Measurements from ENCODE around the gene TMEM184C. TPM values are rescaled to one million over a fixed set of nuclear protein-coding genes. Genes with fewer than 3 reads are reported as not detected.

The TMEM184C gene
- total RNA-seq, 4 donors from 2014 or later = 15.6 to 30.9 (median 20.7) TPM

- TF ChIP-seq CTCF (IDR thresholded peaks at IDR 0.05 in 4 of 5, conservative IDR thresholded peaks at IDR 0.05 in 1 of 5) = no peak
- no peak for TF ChIP-seq POLR2A (IDR thresholded peaks at IDR 0.05)
- DNase-seq = no peak
- in situ Hi-C loops (cut with MboI; ENCODE audit: low sequenced_read_pairs in 4 of 4) = loop anchor here in 3 of 4 donors (25.0 kb wide), 3 partner anchors 416 to 566 kb away; no protein-coding TSS in a partner anchor
Measured at GRCh38 chr4:147578051-147578476, 39.1 kb upstream of the TMEM184C start.

GRCh38 chr4:147578593-147578992 is 38.6 kb upstream of the TMEM184C start:
- intact Hi-C loops (cut with DNase I; ENCODE audit: low total_unique reads) (no loop called here), in situ Hi-C loops (cut with MboI; ENCODE audit: low sequenced_read_pairs in 4 of 4) (loop anchor here in 3 of 4 donors (25.0 kb wide), 3 partner anchors 416 to 566 kb away; no protein-coding TSS in a partner anchor)
- Histone ChIP-seq H3K36me3 (no peaks in the 10 kb centered on the region), H3K4me3 (no peak overlapping the region), H3K27me3 (no peaks in the 10 kb centered on the region), H3K4me1 (no peaks in the 10 kb centered on the region), H3K27ac (no peak overlapping the region), H3K9me3 (no peaks in the 10 kb centered on the region)
- TF ChIP-seq POLR2A (IDR thresholded peaks at IDR 0.05) = no peak
- no peak for TF ChIP-seq CTCF (IDR thresholded peaks at IDR 0.05 in 4 of 5, conservative IDR thresholded peaks at IDR 0.05 in 1 of 5)
- DNase-seq (no peak), ATAC-seq (no peak)

More at GRCh38 chr4:147578051-147578476, 39.1 kb upstream of the TMEM184C start:
- ATAC-seq = no peak
- Histone ChIP-seq H3K36me3 (no peaks in the 10 kb centered on the region), H3K9me3 (no peaks in the 10 kb centered on the region), H3K4me1 (no peaks in the 10 kb centered on the region), H3K4me3 (no peak overlapping the region), H3K27me3 (no peaks in the 10 kb centered on the region), H3K27ac (no peak overlapping the region)
- intact Hi-C loops (cut with DNase I; ENCODE audit: low total_unique reads) = no loop called here

- Histone ChIP-seq H3K4me3 (no peak overlapping the region), H3K4me1 (no peaks in the 10 kb centered on the region), H3K27ac (no peak overlapping the region), H3K27me3 (no peaks in the 10 kb centered on the region), H3K36me3 (no peaks in the 10 kb centered on the region), H3K9me3 (no peaks in the 10 kb centered on the region)
- no peak for TF ChIP-seq CTCF (IDR thresholded peaks at IDR 0.05 in 4 of 5, conservative IDR thresholded peaks at IDR 0.05 in 1 of 5)
- TF ChIP-seq POLR2A (IDR thresholded peaks at IDR 0.05) = no peak
- DNase-seq (no peak), ATAC-seq (no peak)
- in situ Hi-C loops (cut with MboI; ENCODE audit: low sequenced_read_pairs in 4 of 4) (loop anchor here in 3 of 4 donors (25.0 kb wide), 3 partner anchors 418 to 568 kb away; no protein-coding TSS in a partner anchor), intact Hi-C loops (cut with DNase I; ENCODE audit: low total_unique reads) (no loop called here)
Measured at GRCh38 chr4:147580396-147580795, 36.8 kb upstream of the TMEM184C start.

GRCh38 chr4:147581606-147582350 is 35.4 kb upstream of the TMEM184C start:
- intact Hi-C loops (cut with DNase I; ENCODE audit: low total_unique reads) (no loop called here), in situ Hi-C loops (cut with MboI; ENCODE audit: low sequenced_read_pairs in 4 of 4) (loop anchor here in 3 of 4 donors (25.0 kb wide), 3 partner anchors 419 to 569 kb away; no protein-coding TSS in a partner anchor)
- Histone ChIP-seq H3K4me1 (no peaks in the 10 kb centered on the region), H3K27ac (no peak overlapping the region), H3K27me3 (no peaks in the 10 kb centered on the region), H3K36me3 (no peaks in the 10 kb centered on the region), H3K4me3 (no peak overlapping the region), H3K9me3 (no peaks in the 10 kb centered on the region)
- DNase-seq (no peak), ATAC-seq (no peak)
- TF ChIP-seq CTCF (IDR thresholded peaks at IDR 0.05 in 4 of 5, conservative IDR thresholded peaks at IDR 0.05 in 1 of 5) = no peak
- no peak for TF ChIP-seq POLR2A (IDR thresholded peaks at IDR 0.05)

Measured in gastrocnemius medialis (tissue), 4 donors.